Measurements from ENCODE around the gene ZFP57.

GRCh38 chr6:29631860-29632731 is 48.9 kb downstream of the ZFP57 start:
- no peak for TF ChIP-seq CTCF (IDR thresholded peaks at IDR 0.05)
- TF ChIP-seq ZFX (IDR thresholded peaks at IDR 0.05; ENCODE audit: borderline replicate concordance): no peak
